Activated T-cell treated with anti-CD3 and anti-CD28 coated beads, Interleukin-2, amount 50 U/mL, for 4 hours (primary cell): ENCODE results near the gene SERPINE2. TPM values are rescaled to one million over a fixed set of nuclear protein-coding genes. Genes with fewer than 3 reads are reported as not detected.

Source experiments
- ATAC-seq, 2 donors: fragments of 200-7000 bp; cut with Tn5 transposase; one replicate each; pipeline ENCODE4 v1.10.0; 2021
- DNase-seq: peaks from one replicate; pipeline ENCODE4 v3.0.0-alpha.2; 2020
- H3K27me3 Mint-ChIP-seq: one replicate; pipeline ENCODE4 v1.8.0; 2021; ENCODE audit warnings: low read depth, mixed read lengths
- H3K36me3 Mint-ChIP-seq: one replicate; pipeline ENCODE4 v1.8.0; 2022; ENCODE audit warnings: mixed read lengths; ENCODE audit not compliant: insufficient read depth
- H3K4me1 Mint-ChIP-seq: one replicate; pipeline ENCODE4 v1.8.0; 2021; ENCODE audit warnings: low read depth, mixed read lengths
- H3K4me3 Mint-ChIP-seq: one replicate; pipeline ENCODE4 v1.8.0; 2021; ENCODE audit warnings: mild to moderate bottlenecking, moderate library complexity, mixed read lengths
- H3K9me3 Mint-ChIP-seq: one replicate; pipeline ENCODE4 v1.8.0; 2021; ENCODE audit warnings: mixed read lengths
- total RNA-seq, 3 donors: library from RNA; stranded (reverse); gene quantifications; one replicate each; pipeline ENCODE4 v1.2.1, GENCODE V29; 2021

The SERPINE2 gene
- total RNA-seq, 3 donors from 2014 or later = 9.8 to 16.2 (median 15.9) TPM

DNA sequence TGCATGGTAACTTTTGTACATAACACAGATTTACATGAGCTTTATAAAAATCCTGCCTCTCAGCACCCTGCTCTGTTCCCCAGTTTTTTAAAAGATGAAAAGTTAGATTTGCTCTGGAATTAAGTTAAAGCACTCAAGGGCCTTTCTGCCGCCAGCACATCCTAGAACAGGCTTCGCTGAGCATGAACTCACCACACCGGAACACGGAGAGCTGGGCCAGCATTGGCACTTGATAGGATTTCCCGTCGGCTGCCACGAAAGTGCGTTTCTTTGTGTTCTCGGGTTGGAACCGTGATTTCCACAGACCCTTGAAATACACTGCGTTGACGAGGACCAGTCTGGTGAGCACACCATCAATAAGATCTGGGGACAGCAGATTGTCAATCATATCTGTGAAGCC is 47.5 kb downstream of the SERPINE2 start:
- DNase-seq = no peak
- no peaks in the 10 kb centered on the region for H3K9me3 Mint-ChIP-seq
- no peaks in the 10 kb centered on the region for H3K27me3 Mint-ChIP-seq
- no peak for ATAC-seq
- no peak overlapping the region for H3K4me3 Mint-ChIP-seq
- peaks cover 5% of the 10 kb centered on the region for H3K4me1 Mint-ChIP-seq
- no peaks in the 10 kb centered on the region for H3K36me3 Mint-ChIP-seq

- Mint-ChIP-seq H3K9me3 (no peaks in the 10 kb centered on the region), H3K4me1 (peaks cover 2% of the 10 kb centered on the region), H3K4me3 (no peak overlapping the region), H3K36me3 (peaks cover 1% of the 10 kb centered on the region), H3K27me3 (peaks cover 8% of the 10 kb centered on the region)
- DNase-seq (no peak), ATAC-seq (no peak)
Observed at GRCh38 chr2:223989856-223990232, 49.2 kb downstream of the SERPINE2 start.

- ATAC-seq = no peak
- H3K27me3 Mint-ChIP-seq = peaks cover 8% of the 10 kb centered on the region
- no peaks in the 10 kb centered on the region for H3K9me3 Mint-ChIP-seq
Observed at GRCh38 chr2:223989206-223989855, 49.8 kb downstream of the SERPINE2 start.

GRCh38 chr2:223981241-223981640 is 57.8 kb downstream of the SERPINE2 start:
- DNase-seq (no peak), ATAC-seq (no peak)
- peaks cover 5% of the 10 kb centered on the region for H3K27me3 Mint-ChIP-seq
- no peaks in the 10 kb centered on the region for H3K4me1 Mint-ChIP-seq
- no peaks in the 10 kb centered on the region for H3K9me3 Mint-ChIP-seq
- no peaks in the 10 kb centered on the region for H3K36me3 Mint-ChIP-seq
- H3K4me3 Mint-ChIP-seq = no peak overlapping the region

More at GRCh38 chr2:223989206-223989855, 49.8 kb downstream of the SERPINE2 start:
- no peak overlapping the region for H3K4me3 Mint-ChIP-seq
- no peak for DNase-seq
- peaks cover 1% of the 10 kb centered on the region for H3K36me3 Mint-ChIP-seq
- H3K4me1 Mint-ChIP-seq = no peaks in the 10 kb centered on the region

DNA sequence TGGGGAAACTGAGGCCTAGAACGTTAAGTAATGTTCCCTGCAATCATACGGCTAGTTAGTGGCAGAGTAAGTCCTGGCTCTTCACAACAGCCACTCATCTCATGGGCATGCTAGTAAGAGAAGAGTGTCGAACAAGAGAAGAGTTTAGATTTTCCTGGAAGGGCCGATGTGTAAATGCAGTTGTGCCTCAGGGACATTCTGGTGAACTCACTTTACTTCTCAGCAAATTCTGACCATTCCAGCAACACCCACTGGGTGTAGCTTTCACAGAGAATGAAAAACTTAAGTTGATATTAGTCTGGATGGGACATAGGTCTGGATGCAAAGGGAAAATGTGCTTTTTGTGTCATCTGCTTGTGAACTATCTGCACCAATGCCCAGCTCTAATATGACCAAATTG is 58.3 kb downstream of the SERPINE2 start:
- no peaks in the 10 kb centered on the region for H3K9me3 Mint-ChIP-seq

DNA sequence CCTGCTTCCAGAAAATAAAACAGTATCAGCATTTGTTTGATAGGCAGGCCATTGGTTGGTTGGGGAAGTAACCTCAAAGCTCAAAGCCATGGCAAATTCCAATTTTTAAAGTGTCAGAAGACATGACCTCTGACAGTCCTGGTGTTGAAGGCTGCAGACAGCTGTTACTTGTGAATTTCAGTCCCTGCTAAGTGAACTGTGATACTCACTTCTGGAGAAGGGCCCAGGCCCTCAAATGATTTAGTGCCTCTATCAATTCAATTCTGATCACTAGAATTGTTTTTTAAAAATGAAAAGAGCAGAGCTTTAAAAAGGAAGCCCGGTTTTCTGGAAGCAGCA is 58.7 kb downstream of the SERPINE2 start:
- DNase-seq = no peak
- Mint-ChIP-seq H3K4me1 (no peaks in the 10 kb centered on the region), H3K36me3 (no peaks in the 10 kb centered on the region), H3K9me3 (no peaks in the 10 kb centered on the region), H3K27me3 (no peaks in the 10 kb centered on the region), H3K4me3 (no peak overlapping the region)
- no peak for ATAC-seq

More for the DNA sequence above, 58.3 kb downstream of the SERPINE2 start:
- DNase-seq (no peak), ATAC-seq (no peak)
- Mint-ChIP-seq H3K36me3 (no peaks in the 10 kb centered on the region), H3K4me3 (no peak overlapping the region), H3K4me1 (no peaks in the 10 kb centered on the region), H3K27me3 (peaks cover 2% of the 10 kb centered on the region)

DNA sequence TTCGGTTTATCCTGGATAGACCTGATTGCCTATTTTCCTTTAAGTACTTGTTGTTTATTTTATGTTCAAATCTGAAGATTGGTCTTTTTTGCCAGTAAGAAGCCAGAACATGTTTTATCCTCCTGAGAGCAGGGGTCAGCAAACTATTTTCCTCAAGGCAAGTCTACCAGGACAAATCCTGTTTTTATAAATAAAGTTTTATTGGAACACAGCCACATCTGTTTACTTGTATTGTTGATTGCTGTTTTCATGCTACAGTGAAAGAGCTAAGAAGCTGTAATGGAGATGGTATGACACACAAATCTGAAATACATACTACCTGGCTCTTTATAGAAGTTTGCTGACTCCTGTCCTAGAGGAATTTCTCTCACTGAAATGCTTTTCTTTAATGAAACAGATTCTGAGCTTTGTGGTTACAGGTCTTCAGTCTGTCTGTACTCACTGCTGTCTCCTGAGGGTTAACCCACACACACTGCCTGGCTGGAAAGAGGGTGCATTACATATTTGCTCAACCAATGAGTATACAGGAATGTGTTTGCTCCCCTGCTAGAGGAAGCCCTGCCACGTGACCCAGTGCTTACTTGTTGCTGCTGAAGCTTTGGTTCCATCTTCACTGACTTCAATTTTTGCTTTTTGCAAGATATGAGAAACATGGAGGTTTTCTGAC is 59.2 kb downstream of the SERPINE2 start:
- ATAC-seq (no peak), DNase-seq (no peak)
- H3K27me3 Mint-ChIP-seq = no peaks in the 10 kb centered on the region
- no peaks in the 10 kb centered on the region for H3K4me1 Mint-ChIP-seq
- H3K9me3 Mint-ChIP-seq = no peaks in the 10 kb centered on the region
- H3K4me3 Mint-ChIP-seq = no peak overlapping the region
- H3K36me3 Mint-ChIP-seq = no peaks in the 10 kb centered on the region

- Mint-ChIP-seq H3K9me3 (no peaks in the 10 kb centered on the region), H3K27me3 (no peaks in the 10 kb centered on the region), H3K4me1 (no peaks in the 10 kb centered on the region), H3K36me3 (no peaks in the 10 kb centered on the region), H3K4me3 (no peak overlapping the region)
- no peak for DNase-seq
- no peak for ATAC-seq
Observed at GRCh38 chr2:223978451-223978850, 60.6 kb downstream of the SERPINE2 start.

GRCh38 chr2:223976635-223977226 is 62.4 kb downstream of the SERPINE2 start:
- ATAC-seq (no peak), DNase-seq (no peak)
- no peaks in the 10 kb centered on the region for H3K4me1 Mint-ChIP-seq
- no peaks in the 10 kb centered on the region for H3K9me3 Mint-ChIP-seq
- no peaks in the 10 kb centered on the region for H3K27me3 Mint-ChIP-seq
- no peak overlapping the region for H3K4me3 Mint-ChIP-seq
- H3K36me3 Mint-ChIP-seq = peaks cover 3% of the 10 kb centered on the region

DNA sequence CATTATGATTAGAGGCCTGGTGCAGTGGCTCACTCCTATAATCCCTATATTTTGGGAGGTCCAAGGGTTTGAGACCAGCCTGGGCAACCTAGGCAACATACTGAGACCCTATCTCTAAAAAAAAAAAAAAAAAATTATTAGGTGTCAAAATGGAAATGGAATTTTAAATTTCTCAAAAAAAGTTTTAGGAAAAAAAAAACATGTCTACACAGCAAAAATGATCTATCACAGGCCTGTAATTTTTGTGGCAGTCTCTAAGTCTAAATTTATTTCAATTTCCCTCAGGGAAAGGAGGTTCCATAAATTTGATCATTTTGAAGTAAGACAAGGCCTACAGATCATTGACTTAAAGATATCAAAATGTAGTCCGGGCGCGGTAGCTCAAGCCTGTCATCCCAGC is 65.5 kb downstream of the SERPINE2 start:
- Mint-ChIP-seq H3K4me3 (no peak overlapping the region), H3K36me3 (peaks cover 3% of the 10 kb centered on the region), H3K27me3 (no peaks in the 10 kb centered on the region), H3K9me3 (no peaks in the 10 kb centered on the region), H3K4me1 (peaks cover 4% of the 10 kb centered on the region)
- ATAC-seq (no peak), DNase-seq (no peak)

DNA sequence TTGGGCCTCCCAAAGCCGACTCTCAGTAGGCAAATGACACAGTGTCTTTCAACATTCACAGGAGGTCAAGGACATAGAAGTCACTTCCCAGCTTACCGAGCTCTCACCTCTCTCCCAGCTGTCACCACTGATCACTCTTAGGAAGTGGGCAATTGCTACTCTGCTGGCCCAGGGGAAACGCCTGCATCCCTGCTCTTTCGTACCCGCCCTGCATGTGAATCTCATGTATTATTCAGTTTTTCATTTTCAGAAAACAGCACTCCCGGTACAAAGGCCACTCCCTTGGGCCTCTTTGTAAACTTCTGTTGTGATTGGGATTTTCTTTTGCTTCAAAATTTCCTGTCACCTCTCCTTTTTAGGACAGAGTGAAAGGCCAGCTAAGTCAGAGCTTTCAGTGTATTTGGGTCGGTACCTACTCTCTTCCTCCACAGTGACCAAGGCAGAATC is 66.4 kb downstream of the SERPINE2 start:
- DNase-seq (no peak), ATAC-seq (no peak)
- H3K4me3 Mint-ChIP-seq = no peak overlapping the region
- H3K4me1 Mint-ChIP-seq = peaks cover 4% of the 10 kb centered on the region
- no peaks in the 10 kb centered on the region for H3K9me3 Mint-ChIP-seq
- peaks cover 3% of the 10 kb centered on the region for H3K36me3 Mint-ChIP-seq
- H3K27me3 Mint-ChIP-seq = no peaks in the 10 kb centered on the region

- no peak for ATAC-seq
- H3K4me3 Mint-ChIP-seq = no peak overlapping the region
- peaks cover 8% of the 10 kb centered on the region for H3K36me3 Mint-ChIP-seq
- no peaks in the 10 kb centered on the region for H3K9me3 Mint-ChIP-seq
- DNase-seq = no peak
- H3K4me1 Mint-ChIP-seq = peaks cover 4% of the 10 kb centered on the region
- H3K27me3 Mint-ChIP-seq = no peaks in the 10 kb centered on the region
Observed at GRCh38 chr2:223971731-223972130, 67.4 kb downstream of the SERPINE2 start.

- H3K36me3 Mint-ChIP-seq = peaks cover 12% of the 10 kb centered on the region
- H3K9me3 Mint-ChIP-seq = no peaks in the 10 kb centered on the region
- H3K4me3 Mint-ChIP-seq = no peak overlapping the region
- H3K4me1 Mint-ChIP-seq = peaks cover 4% of the 10 kb centered on the region
- H3K27me3 Mint-ChIP-seq = no peaks in the 10 kb centered on the region
- ATAC-seq = peak; percentile 63 to 71
- peak; percentile 48 for DNase-seq
Observed at GRCh38 chr2:223970343-223971128, 68.5 kb downstream of the SERPINE2 start.

GRCh38 chr2:223969856-223970255 is 69.2 kb downstream of the SERPINE2 start:
- no peaks in the 10 kb centered on the region for H3K9me3 Mint-ChIP-seq
- peaks cover 4% of the 10 kb centered on the region for H3K4me1 Mint-ChIP-seq
- ATAC-seq (peak in 1 of 2 donors; percentile 35), DNase-seq (no peak)
- H3K36me3 Mint-ChIP-seq = peaks cover 12% of the 10 kb centered on the region
- no peaks in the 10 kb centered on the region for H3K27me3 Mint-ChIP-seq
- no peak overlapping the region for H3K4me3 Mint-ChIP-seq
